ENCODE data around the gene GAGE12E. TPM values are rescaled to one million over a fixed set of nuclear protein-coding genes. Genes with fewer than 3 reads are reported as not detected.
"Not testable (repeated sequence)": the region's sequence is repeated elsewhere in the genome, so short reads cannot be mapped to it uniquely, and the experiment has no call there.

The GAGE12E gene
- polyA plus RNA-seq, 1 donor (not counting 4 experiments of a cell fraction or from before 2014, with no cell fraction given) = not detected

DNA sequence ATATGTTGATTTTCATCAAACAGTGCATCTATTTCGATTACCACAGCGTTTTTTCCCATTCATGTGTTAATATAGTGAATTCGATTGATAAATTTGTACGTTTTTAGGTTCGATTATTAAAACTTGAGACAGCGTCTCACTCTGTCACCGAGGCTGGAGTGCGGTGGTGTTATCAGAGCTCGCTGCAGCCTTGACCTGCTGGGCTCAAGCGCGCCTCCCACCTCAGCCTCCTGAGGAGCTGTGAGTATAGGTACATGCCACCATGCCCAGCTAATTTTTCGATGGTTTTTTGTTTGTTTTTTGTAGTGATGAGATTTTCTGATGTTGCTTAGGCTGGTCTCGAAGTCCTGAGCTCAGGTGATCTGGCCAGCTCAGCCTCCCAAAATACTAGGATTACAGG is 18.1 kb downstream of the GAGE12E start:
- H3K9ac ChIP-seq (ENCODE audit: control insufficient read depth, extremely low read depth, insufficient read depth, low read length); DNase-seq (ENCODE audit: low read depth, low spot score); H3K79me2 ChIP-seq (ENCODE audit: control insufficient read depth, insufficient read depth, low read length); H3K36me3 ChIP-seq (ENCODE audit: control insufficient read depth in 2 of 2, extremely low read depth in 1 of 2, insufficient read depth in 2 of 2, low read length in 2 of 2); H3K9me3 ChIP-seq (ENCODE audit: control insufficient read depth, low read depth, low read length); H4K20me1 ChIP-seq (ENCODE audit: control insufficient read depth, extremely low read depth, insufficient read depth, low read length); H3K27me3 ChIP-seq (ENCODE audit: control insufficient read depth, extremely low read depth, insufficient read depth, low read length); H3K9me1 ChIP-seq (ENCODE audit: control insufficient read depth, extremely low read depth, insufficient read depth, low read length); FAIRE-seq; H2AFZ ChIP-seq (ENCODE audit: control insufficient read depth, low read length); H3K4me1 ChIP-seq (ENCODE audit: control insufficient read depth, extremely low read depth, insufficient read depth, low read length); H3K4me2 ChIP-seq (ENCODE audit: control insufficient read depth, extremely low read depth, insufficient read depth, low read depth, low read length); H3K4me3 ChIP-seq (ENCODE audit: control insufficient read depth in 2 of 3, extremely low read depth in 1 of 3, insufficient read depth in 2 of 3, low read depth in 1 of 3, low read length in 3 of 3); H3K27ac ChIP-seq (ENCODE audit: control insufficient read depth, insufficient read depth, low read length); dilution Hi-C loops (cut with MboI; ENCODE audit: extremely low pct_ligation_motif_present, low sequenced_read_pairs): not testable (repeated sequence)

DNA sequence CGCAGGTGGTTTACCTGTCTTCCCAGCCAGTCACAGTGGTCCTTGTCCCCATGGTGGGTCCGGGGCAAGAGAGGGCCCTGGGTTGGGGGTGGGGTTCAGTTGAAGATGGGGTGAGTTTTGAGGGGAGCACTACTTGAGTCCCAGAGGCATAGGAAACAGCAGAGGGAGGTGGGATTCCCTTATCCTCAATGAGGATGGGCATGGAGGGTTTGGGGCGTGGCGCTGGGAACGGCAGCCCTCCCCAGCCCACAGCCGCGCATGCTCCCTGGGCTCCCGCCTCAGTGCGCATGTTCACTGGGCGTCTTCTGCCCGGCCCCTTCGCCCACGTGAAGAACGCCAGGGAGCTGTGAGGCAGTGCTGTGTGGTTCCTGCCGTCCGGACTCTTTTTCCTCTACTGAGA is 19.0 kb downstream of the GAGE12E start, which contains the start of gene GAGE12G:
GAGE12G (plus strand) TSS at position 301 of the 400 bp plus-strand sequence. CDS start 1,155 bp downstream, outside the sequence.
- H3K27ac ChIP-seq (ENCODE audit: control insufficient read depth, insufficient read depth, low read length); H3K9ac ChIP-seq (ENCODE audit: control insufficient read depth, extremely low read depth, insufficient read depth, low read length); dilution Hi-C loops (cut with MboI; ENCODE audit: extremely low pct_ligation_motif_present, low sequenced_read_pairs); H3K36me3 ChIP-seq (ENCODE audit: control insufficient read depth in 2 of 2, extremely low read depth in 1 of 2, insufficient read depth in 2 of 2, low read length in 2 of 2); FAIRE-seq; H3K4me2 ChIP-seq (ENCODE audit: control insufficient read depth, extremely low read depth, insufficient read depth, low read depth, low read length); H4K20me1 ChIP-seq (ENCODE audit: control insufficient read depth, extremely low read depth, insufficient read depth, low read length); H2AFZ ChIP-seq (ENCODE audit: control insufficient read depth, low read length); H3K27me3 ChIP-seq (ENCODE audit: control insufficient read depth, extremely low read depth, insufficient read depth, low read length); H3K4me1 ChIP-seq (ENCODE audit: control insufficient read depth, extremely low read depth, insufficient read depth, low read length); DNase-seq (ENCODE audit: low read depth, low spot score); H3K79me2 ChIP-seq (ENCODE audit: control insufficient read depth, insufficient read depth, low read length); H3K9me1 ChIP-seq (ENCODE audit: control insufficient read depth, extremely low read depth, insufficient read depth, low read length); H3K4me3 ChIP-seq (ENCODE audit: control insufficient read depth in 2 of 3, extremely low read depth in 1 of 3, insufficient read depth in 2 of 3, low read depth in 1 of 3, low read length in 3 of 3); H3K9me3 ChIP-seq (ENCODE audit: control insufficient read depth, low read depth, low read length): not testable (repeated sequence)

DNA sequence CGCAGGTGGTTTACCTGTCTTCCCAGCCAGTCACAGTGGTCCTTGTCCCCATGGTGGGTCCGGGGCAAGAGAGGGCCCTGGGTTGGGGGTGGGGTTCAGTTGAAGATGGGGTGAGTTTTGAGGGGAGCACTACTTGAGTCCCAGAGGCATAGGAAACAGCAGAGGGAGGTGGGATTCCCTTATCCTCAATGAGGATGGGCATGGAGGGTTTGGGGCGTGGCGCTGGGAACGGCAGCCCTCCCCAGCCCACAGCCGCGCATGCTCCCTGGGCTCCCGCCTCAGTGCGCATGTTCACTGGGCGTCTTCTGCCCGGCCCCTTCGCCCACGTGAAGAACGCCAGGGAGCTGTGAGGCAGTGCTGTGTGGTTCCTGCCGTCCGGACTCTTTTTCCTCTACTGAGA is 28.6 kb downstream of the GAGE12E start, which contains the start of gene GAGE12H:
GAGE12H (plus strand) TSS at position 301 of the 400 bp plus-strand sequence. CDS start 1,155 bp downstream, outside the sequence.
- H3K9me3 ChIP-seq (ENCODE audit: control insufficient read depth, low read depth, low read length); DNase-seq (ENCODE audit: low read depth, low spot score); FAIRE-seq; H3K4me3 ChIP-seq (ENCODE audit: control insufficient read depth in 2 of 3, extremely low read depth in 1 of 3, insufficient read depth in 2 of 3, low read depth in 1 of 3, low read length in 3 of 3); H3K9ac ChIP-seq (ENCODE audit: control insufficient read depth, extremely low read depth, insufficient read depth, low read length); H3K36me3 ChIP-seq (ENCODE audit: control insufficient read depth in 2 of 2, extremely low read depth in 1 of 2, insufficient read depth in 2 of 2, low read length in 2 of 2); H3K27ac ChIP-seq (ENCODE audit: control insufficient read depth, insufficient read depth, low read length); H2AFZ ChIP-seq (ENCODE audit: control insufficient read depth, low read length); H3K4me1 ChIP-seq (ENCODE audit: control insufficient read depth, extremely low read depth, insufficient read depth, low read length); dilution Hi-C loops (cut with MboI; ENCODE audit: extremely low pct_ligation_motif_present, low sequenced_read_pairs); H3K79me2 ChIP-seq (ENCODE audit: control insufficient read depth, insufficient read depth, low read length); H3K4me2 ChIP-seq (ENCODE audit: control insufficient read depth, extremely low read depth, insufficient read depth, low read depth, low read length); H4K20me1 ChIP-seq (ENCODE audit: control insufficient read depth, extremely low read depth, insufficient read depth, low read length); H3K27me3 ChIP-seq (ENCODE audit: control insufficient read depth, extremely low read depth, insufficient read depth, low read length); H3K9me1 ChIP-seq (ENCODE audit: control insufficient read depth, extremely low read depth, insufficient read depth, low read length): not testable (repeated sequence)

DNA sequence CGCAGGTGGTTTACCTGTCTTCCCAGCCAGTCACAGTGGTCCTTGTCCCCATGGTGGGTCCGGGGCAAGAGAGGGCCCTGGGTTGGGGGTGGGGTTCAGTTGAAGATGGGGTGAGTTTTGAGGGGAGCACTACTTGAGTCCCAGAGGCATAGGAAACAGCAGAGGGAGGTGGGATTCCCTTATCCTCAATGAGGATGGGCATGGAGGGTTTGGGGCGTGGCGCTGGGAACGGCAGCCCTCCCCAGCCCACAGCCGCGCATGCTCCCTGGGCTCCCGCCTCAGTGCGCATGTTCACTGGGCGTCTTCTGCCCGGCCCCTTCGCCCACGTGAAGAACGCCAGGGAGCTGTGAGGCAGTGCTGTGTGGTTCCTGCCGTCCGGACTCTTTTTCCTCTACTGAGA is 38.1 kb downstream of the GAGE12E start, which contains the start of gene GAGE2A:
GAGE2A (plus strand) TSS at position 301 of the 400 bp plus-strand sequence. CDS start 1,155 bp downstream, outside the sequence.
- H3K27ac ChIP-seq (ENCODE audit: control insufficient read depth, insufficient read depth, low read length); H3K79me2 ChIP-seq (ENCODE audit: control insufficient read depth, insufficient read depth, low read length); H3K27me3 ChIP-seq (ENCODE audit: control insufficient read depth, extremely low read depth, insufficient read depth, low read length); H3K36me3 ChIP-seq (ENCODE audit: control insufficient read depth in 2 of 2, extremely low read depth in 1 of 2, insufficient read depth in 2 of 2, low read length in 2 of 2); H3K4me1 ChIP-seq (ENCODE audit: control insufficient read depth, extremely low read depth, insufficient read depth, low read length); H3K4me2 ChIP-seq (ENCODE audit: control insufficient read depth, extremely low read depth, insufficient read depth, low read depth, low read length); H3K9me3 ChIP-seq (ENCODE audit: control insufficient read depth, low read depth, low read length); H2AFZ ChIP-seq (ENCODE audit: control insufficient read depth, low read length); H3K4me3 ChIP-seq (ENCODE audit: control insufficient read depth in 2 of 3, extremely low read depth in 1 of 3, insufficient read depth in 2 of 3, low read depth in 1 of 3, low read length in 3 of 3); DNase-seq (ENCODE audit: low read depth, low spot score); H3K9me1 ChIP-seq (ENCODE audit: control insufficient read depth, extremely low read depth, insufficient read depth, low read length); FAIRE-seq; H4K20me1 ChIP-seq (ENCODE audit: control insufficient read depth, extremely low read depth, insufficient read depth, low read length); dilution Hi-C loops (cut with MboI; ENCODE audit: extremely low pct_ligation_motif_present, low sequenced_read_pairs); H3K9ac ChIP-seq (ENCODE audit: control insufficient read depth, extremely low read depth, insufficient read depth, low read length): not testable (repeated sequence)

DNA sequence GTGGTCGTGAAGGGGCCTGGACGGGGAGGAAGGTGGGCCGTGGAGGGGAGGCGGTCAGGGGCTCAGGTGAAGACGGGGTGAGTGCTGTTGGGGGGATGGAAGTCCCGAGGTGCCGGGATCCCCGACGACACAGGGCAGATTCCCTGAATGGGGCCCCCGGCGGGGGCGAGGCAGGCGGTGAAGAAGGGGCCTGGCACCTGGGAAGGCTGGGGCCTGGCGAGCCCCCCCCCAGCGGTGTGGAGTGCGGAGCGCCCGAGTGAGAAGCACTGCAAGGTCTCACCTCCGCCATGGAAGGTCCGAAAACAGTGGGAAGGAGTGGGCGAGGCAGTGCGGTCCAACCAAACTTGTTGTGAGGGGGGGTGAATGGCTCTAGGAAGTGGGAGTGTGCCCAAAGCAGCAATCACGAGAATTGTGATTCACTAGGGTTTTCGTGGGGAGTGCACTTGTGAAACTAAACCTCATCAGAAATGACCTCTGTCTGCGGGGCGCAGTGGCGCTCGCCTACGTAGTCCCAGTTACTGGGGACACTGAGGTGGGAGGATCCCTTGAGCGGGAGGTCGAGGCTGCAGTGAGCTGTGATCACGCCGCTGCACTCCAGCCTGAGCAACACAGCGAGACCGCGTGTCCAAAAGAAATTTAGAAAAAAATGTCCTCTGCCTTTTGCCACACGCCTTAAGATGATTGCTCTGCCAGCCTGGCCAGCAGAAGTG is 38.8 kb downstream of the GAGE12E start:
- DNase-seq (ENCODE audit: low read depth, low spot score); H3K79me2 ChIP-seq (ENCODE audit: control insufficient read depth, insufficient read depth, low read length); H3K36me3 ChIP-seq (ENCODE audit: control insufficient read depth in 2 of 2, extremely low read depth in 1 of 2, insufficient read depth in 2 of 2, low read length in 2 of 2); H4K20me1 ChIP-seq (ENCODE audit: control insufficient read depth, extremely low read depth, insufficient read depth, low read length); H3K27me3 ChIP-seq (ENCODE audit: control insufficient read depth, extremely low read depth, insufficient read depth, low read length); H2AFZ ChIP-seq (ENCODE audit: control insufficient read depth, low read length); H3K4me3 ChIP-seq (ENCODE audit: control insufficient read depth in 2 of 3, extremely low read depth in 1 of 3, insufficient read depth in 2 of 3, low read depth in 1 of 3, low read length in 3 of 3); dilution Hi-C loops (cut with MboI; ENCODE audit: extremely low pct_ligation_motif_present, low sequenced_read_pairs); H3K4me1 ChIP-seq (ENCODE audit: control insufficient read depth, extremely low read depth, insufficient read depth, low read length); H3K27ac ChIP-seq (ENCODE audit: control insufficient read depth, insufficient read depth, low read length); H3K9ac ChIP-seq (ENCODE audit: control insufficient read depth, extremely low read depth, insufficient read depth, low read length); H3K9me1 ChIP-seq (ENCODE audit: control insufficient read depth, extremely low read depth, insufficient read depth, low read length); H3K4me2 ChIP-seq (ENCODE audit: control insufficient read depth, extremely low read depth, insufficient read depth, low read depth, low read length); FAIRE-seq; H3K9me3 ChIP-seq (ENCODE audit: control insufficient read depth, low read depth, low read length): not testable (repeated sequence)

Data from keratinocyte (primary cell).